ENCODE results near the gene USH1C. TPM values are rescaled to one million over a fixed set of nuclear protein-coding genes. Genes with fewer than 3 reads are reported as not detected.

The USH1C gene
- total RNA-seq, 2 experiments from 2014 or later = not detected

DNA sequence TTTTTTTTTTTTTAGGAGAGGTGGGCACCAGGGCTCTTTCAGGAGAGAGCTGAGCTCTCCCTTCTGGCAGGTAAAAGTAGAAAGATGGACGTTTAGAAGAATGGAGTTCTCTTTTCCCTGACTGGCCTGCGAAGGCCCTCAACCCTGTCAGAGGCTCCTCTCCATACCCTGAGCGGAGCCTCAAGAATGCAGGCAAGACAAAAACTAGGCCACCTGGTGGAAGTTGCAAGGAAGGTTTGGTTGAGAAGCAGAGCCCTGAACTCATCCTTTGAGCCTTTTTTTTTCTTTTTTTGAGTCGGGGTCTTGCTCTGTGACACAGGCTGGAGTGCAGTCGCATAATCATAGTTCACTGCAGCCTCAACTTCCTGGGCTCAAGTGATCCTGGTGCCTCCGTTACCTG, 4.2 kb upstream of the USH1C start:
- POLR2A ChIA-PET = no interaction called here
- CTCF ChIA-PET = interaction anchor here (0.5 kb wide), 1 partner anchor 343 kb away, joined by 4 read pairs; no protein-coding TSS in a partner anchor
- peaks cover 6% of the 10 kb centered on the region for H3K4me1 Mint-ChIP-seq
- peaks cover 36% of the 10 kb centered on the region for H3K27me3 Mint-ChIP-seq
- H3K27ac Mint-ChIP-seq = no peak overlapping the region
- no peak overlapping the region for H3K4me3 Mint-ChIP-seq
- H3K36me3 Mint-ChIP-seq (ENCODE audit: low read depth) = no peaks in the 10 kb centered on the region
- no peaks in the 10 kb centered on the region for H3K9me3 Mint-ChIP-seq
- no peak for DNase-seq

DNA sequence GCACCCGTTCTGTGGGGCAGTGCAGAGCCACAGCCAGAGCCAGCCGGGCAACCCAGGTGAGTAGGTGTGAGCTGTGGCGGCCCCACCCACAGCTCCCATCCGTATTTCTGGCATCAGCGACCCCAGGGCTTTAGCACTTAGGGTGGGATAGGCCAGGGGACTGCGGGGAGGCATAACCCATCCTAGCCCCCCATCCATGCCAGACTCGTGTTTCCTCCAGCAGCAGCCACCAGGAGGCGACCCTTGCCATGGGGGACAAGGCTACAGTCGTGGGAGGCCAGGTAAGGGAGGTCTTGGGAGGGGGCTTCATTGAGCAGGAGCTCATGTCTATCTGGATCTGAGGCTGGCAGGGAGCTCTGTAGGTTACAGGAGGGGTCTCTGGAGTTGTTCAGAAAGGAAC, 3.7 kb upstream of the USH1C start:
- H3K9me3 Mint-ChIP-seq = no peaks in the 10 kb centered on the region
- H3K27me3 Mint-ChIP-seq = peaks cover 36% of the 10 kb centered on the region
- H3K27ac Mint-ChIP-seq = no peak overlapping the region
- no peak overlapping the region for H3K4me3 Mint-ChIP-seq
- ChIA-PET CTCF (no interaction called here), POLR2A (no interaction called here)
- DNase-seq = no peak
- no peaks in the 10 kb centered on the region for H3K36me3 Mint-ChIP-seq (ENCODE audit: low read depth)
- H3K4me1 Mint-ChIP-seq = peaks cover 6% of the 10 kb centered on the region

DNA sequence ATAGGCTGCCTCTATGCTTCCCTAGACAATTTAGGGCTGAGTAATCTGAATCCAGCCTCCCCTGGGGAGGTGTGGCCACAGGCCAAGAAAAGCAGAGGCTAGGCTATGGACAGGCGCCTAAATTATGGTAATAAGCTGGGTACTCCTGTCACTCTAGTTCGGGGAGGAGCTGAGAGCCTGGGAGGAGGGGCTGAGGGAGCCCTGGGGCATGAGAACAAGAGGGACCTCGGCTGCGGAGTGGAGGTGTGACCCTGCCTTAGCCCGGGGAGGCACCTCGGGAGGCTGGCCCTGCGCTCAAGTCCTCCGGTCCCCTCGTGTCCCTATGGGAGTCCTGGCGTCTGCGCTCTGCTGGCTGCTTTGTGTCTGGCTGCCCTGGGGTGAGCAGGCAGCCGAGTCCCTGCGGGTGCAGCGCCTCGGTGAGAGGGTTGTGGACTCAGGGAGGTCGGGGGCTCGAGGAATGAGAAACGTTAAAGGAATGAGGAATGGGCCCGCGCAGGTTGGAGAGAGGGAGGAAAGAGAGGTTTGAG, 2.9 kb upstream of the USH1C start, which contains the start of gene OTOG:
Gene OTOG, plus strand, starts transcription at position 209 of the 527 bp plus-strand sequence. Its CDS starts 114 bp downstream, at position 323.
- H3K27ac Mint-ChIP-seq = no peak within 1 kb of the TSS
- peaks cover 6% of the 10 kb centered on the region for H3K4me1 Mint-ChIP-seq
- ChIA-PET CTCF (no interaction called here), POLR2A (no interaction called here)
- peaks cover 36% of the 10 kb centered on the region for H3K27me3 Mint-ChIP-seq
- H3K9me3 Mint-ChIP-seq = no peaks in the 10 kb centered on the region
- no peak for DNase-seq
- H3K4me3 Mint-ChIP-seq = no peak within 1 kb of the TSS
- H3K36me3 Mint-ChIP-seq (ENCODE audit: low read depth) = no peaks in the 10 kb centered on the region

DNA sequence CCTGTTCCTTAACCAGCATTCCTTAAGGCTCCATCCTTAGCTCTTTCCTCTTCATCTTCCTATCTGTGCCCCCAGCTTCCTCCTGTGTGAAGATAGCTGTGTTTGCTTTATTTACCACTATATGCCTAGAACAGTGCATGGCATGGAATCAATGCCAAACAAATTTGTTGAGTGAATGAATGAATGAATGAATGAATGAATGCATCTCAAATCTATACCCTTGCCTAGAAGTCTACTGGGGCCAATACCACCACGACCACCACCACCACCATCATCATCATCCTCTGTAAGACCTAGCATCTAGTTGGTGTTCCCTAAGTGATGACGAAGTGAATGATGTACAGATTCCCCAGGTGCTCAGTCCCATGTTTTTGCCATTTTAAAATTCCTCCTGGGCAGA, 2.0 kb upstream of the USH1C start:
- ChIA-PET POLR2A (no interaction called here), CTCF (no interaction called here)
- no peak overlapping the region for H3K27ac Mint-ChIP-seq
- DNase-seq = no peak
- H3K36me3 Mint-ChIP-seq (ENCODE audit: low read depth) = no peaks in the 10 kb centered on the region
- no peak overlapping the region for H3K4me3 Mint-ChIP-seq
- H3K4me1 Mint-ChIP-seq = peaks cover 6% of the 10 kb centered on the region
- no peaks in the 10 kb centered on the region for H3K9me3 Mint-ChIP-seq
- peaks cover 36% of the 10 kb centered on the region for H3K27me3 Mint-ChIP-seq

DNA sequence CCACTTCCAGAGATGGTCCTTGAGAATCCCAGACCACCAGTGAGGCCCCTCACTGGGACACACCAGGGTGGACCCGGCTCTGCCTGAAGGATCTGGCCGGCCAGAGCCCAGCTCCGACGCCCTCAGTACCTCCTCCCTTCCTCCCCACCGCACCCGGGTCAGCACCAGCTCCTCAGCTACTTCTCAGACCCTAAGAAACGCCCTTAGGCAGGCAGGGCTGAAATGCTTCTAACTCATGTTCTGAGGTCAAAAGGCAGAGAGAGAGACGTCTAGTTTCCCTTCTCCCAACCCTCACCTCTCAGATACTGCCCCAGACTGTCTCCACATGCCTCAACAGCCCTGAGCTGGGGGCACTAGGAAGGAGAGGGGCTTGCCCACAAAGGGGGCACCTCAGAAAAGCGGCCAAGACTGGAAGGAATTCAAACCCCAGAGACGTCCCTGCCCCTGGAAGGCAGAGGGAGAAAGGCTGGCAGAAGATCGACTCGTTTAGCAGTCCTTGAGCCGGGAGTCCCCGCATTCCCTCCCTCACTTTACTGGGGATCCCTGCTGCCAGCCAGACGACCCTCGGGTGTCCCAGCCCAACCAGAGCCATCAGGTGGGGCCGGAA, 539 bp downstream of the USH1C start:
- no peaks in the 10 kb centered on the region for H3K36me3 Mint-ChIP-seq (ENCODE audit: low read depth)
- ChIA-PET CTCF (interaction anchor here (1.5 to 1.8 kb wide), 2 partner anchors 16 to 159 kb away, joined by 5 to 6 read pairs; no protein-coding TSS in a partner anchor), POLR2A (interaction anchor here (0.5 kb wide), 1 partner anchor 322 kb away, joined by 3 read pairs; no protein-coding TSS in a partner anchor)
- no peak overlapping the region for H3K4me3 Mint-ChIP-seq
- H3K4me1 Mint-ChIP-seq = peaks cover 2% of the 10 kb centered on the region
- no peak for DNase-seq
- H3K27ac Mint-ChIP-seq = no peak overlapping the region
- H3K9me3 Mint-ChIP-seq = no peaks in the 10 kb centered on the region
- peaks cover 41% of the 10 kb centered on the region for H3K27me3 Mint-ChIP-seq

DNA sequence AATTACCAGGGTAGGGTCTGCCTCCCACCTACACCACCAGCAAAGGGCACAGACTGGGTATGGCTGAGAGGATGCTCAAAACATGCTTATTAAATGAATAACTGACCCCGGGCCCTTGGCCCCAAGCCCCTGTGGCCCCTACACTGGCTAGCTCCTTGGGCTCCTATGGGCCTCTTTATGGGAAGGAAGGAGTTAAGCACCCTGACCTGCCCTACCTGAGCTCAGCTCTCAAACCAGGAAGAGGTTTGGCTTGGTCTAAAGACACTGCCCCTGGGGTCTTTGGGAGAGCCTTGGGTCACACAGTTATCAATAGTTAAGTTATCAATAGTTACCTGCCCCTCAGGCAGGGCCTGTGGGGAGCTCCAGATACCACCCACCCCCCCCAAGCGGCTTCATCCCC, 1.2 kb downstream of the USH1C start:
- Mint-ChIP-seq H3K27ac (no peak overlapping the region), H3K9me3 (no peaks in the 10 kb centered on the region), H3K36me3 (ENCODE audit: low read depth) (no peaks in the 10 kb centered on the region), H3K27me3 (peaks cover 40% of the 10 kb centered on the region), H3K4me3 (no peak overlapping the region), H3K4me1 (peaks cover 2% of the 10 kb centered on the region)
- DNase-seq = no peak
- POLR2A ChIA-PET = no interaction called here
- CTCF ChIA-PET = interaction anchor here (1.5 to 1.8 kb wide), 2 partner anchors 15 to 159 kb away, joined by 5 to 6 read pairs; no protein-coding TSS in a partner anchor

DNA sequence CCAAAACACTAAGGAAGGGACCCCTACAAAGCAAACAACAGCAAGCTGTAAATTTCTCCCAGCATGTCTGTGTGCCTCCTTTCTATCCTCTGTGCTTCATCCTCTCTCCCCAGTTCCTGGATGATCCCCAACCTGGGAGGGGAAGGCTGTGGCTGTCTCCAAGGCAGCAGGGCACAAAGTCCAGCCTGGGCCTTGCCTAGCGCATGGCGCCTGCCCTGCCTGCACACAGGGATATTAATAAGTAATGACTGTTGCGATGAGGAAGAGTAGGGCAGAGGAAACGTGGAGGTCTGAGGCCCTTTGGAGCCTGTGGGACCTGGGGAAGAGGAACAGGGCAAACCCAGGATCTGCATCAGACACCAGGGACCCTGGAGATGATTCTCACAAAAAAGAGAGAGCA, 2.0 kb downstream of the USH1C start:
- Mint-ChIP-seq H3K27ac (no peak overlapping the region), H3K4me1 (peaks cover 2% of the 10 kb centered on the region), H3K27me3 (peaks cover 41% of the 10 kb centered on the region), H3K4me3 (no peak overlapping the region), H3K36me3 (ENCODE audit: low read depth) (no peaks in the 10 kb centered on the region), H3K9me3 (no peaks in the 10 kb centered on the region)
- CTCF ChIA-PET = interaction anchor here (1.5 kb wide), 1 partner anchor 158 kb away, joined by 6 read pairs; no protein-coding TSS in a partner anchor
- no peak for DNase-seq
- POLR2A ChIA-PET = no interaction called here

DNA sequence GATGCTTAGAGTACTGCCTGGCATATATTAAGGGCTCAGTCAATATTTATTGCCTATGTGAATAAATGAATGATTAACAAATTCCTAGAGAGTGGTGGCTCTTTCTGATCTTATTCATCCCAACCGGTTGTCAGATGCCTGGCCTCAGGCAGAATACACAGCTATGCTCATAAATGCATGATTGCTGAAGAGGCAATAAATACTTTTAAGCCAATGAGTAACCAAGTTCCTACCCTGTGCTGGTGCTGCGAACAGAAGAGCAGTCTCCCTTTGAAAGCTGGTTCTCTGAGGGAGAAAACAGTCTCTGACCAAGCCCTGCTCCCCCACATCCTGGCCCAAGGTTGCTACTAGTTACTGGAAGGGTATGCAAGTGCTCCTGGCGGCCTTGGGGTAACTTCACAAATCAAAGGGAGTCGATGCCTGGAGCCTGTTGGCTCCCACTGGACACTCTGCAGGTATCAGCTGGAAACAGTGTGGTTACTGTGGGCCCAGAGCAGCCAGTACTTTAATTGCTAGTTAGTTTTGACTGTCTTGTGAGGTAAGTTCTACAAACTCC, 2.8 kb downstream of the USH1C start:
- DNase-seq = no peak
- ChIA-PET CTCF (no interaction called here), POLR2A (no interaction called here)

DNA sequence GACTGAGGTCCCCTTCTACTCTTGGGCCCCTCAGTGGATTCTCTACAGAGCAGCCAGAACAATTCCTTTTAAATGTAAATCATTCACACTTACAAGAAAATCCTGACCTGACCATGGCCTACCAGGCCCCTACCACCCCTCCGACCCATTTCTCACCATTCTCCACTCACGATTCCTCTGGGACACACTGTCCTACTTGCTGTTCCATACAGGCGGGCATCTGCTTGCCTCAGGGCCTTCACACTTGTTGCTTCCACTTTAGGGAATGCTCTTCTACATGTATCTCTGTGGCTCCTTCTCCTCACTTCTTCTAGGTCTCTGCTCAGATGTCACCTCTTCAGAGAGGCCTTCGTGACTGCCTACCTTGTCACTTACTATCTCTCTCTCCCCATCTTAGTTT, 3.4 kb downstream of the USH1C start:
- ChIA-PET POLR2A (no interaction called here), CTCF (no interaction called here)
- H3K9me3 Mint-ChIP-seq = no peaks in the 10 kb centered on the region
- peaks cover 2% of the 10 kb centered on the region for H3K4me1 Mint-ChIP-seq
- no peak for DNase-seq
- no peak overlapping the region for H3K4me3 Mint-ChIP-seq
- H3K27ac Mint-ChIP-seq = no peak overlapping the region
- H3K27me3 Mint-ChIP-seq = peaks cover 36% of the 10 kb centered on the region
- H3K36me3 Mint-ChIP-seq (ENCODE audit: low read depth) = no peaks in the 10 kb centered on the region

More for the DNA sequence above, 2.8 kb downstream of the USH1C start:
- peaks cover 38% of the 10 kb centered on the region for H3K27me3 Mint-ChIP-seq
- H3K9me3 Mint-ChIP-seq = no peaks in the 10 kb centered on the region
- H3K4me1 Mint-ChIP-seq = peaks cover 2% of the 10 kb centered on the region
- no peaks in the 10 kb centered on the region for H3K36me3 Mint-ChIP-seq (ENCODE audit: low read depth)
- H3K27ac Mint-ChIP-seq = no peak overlapping the region
- H3K4me3 Mint-ChIP-seq = no peak overlapping the region

DNA sequence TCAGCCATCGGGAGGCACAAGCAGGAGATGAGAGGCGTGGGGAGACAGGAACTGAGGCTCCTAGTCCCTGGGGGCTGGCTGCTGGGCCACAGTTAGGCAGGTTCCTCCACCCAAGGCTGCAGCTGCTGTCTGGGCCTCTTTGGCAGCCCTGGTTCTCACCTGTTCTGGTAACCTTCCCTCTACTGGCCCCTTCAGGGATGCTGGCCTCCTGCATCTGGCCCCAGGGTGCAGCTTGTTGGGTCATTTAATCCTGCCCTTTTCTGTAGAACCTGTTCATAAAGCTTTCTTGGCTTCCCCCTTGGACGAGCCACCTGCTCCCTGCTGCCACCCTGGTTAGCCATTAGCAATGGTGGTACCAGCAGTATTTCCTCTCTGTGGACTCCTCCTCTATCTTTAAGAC, 5.5 kb downstream of the USH1C start:
- no peak overlapping the region for H3K27ac Mint-ChIP-seq
- H3K9me3 Mint-ChIP-seq = no peaks in the 10 kb centered on the region
- no peak overlapping the region for H3K4me3 Mint-ChIP-seq
- H3K36me3 Mint-ChIP-seq (ENCODE audit: low read depth) = no peaks in the 10 kb centered on the region
- ChIA-PET POLR2A (no interaction called here), CTCF (no interaction called here)
- DNase-seq = no peak
- H3K27me3 Mint-ChIP-seq = peaks cover 31% of the 10 kb centered on the region
- H3K4me1 Mint-ChIP-seq = no peaks in the 10 kb centered on the region

DNA sequence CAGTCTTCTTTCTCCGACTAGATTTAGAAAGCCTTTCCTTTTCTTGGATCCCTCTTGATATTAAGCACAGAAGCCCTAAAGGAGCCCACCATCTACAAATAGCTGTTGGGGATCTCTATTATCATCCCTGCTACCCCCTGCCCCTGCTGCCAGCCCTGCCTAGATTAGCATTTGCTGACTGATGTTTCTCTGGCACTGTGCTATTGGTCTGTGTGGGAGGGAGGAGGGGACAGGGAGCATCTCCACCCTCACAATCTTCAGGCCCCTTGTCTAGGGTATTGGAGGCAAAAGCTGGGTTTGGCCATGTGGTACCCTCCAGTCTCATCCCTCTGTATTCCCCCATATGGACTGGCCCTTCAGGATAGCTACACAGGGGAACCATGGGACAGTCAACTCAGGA, 6.2 kb downstream of the USH1C start:
- POLR2A ChIA-PET = no interaction called here
- peaks cover 29% of the 10 kb centered on the region for H3K27me3 Mint-ChIP-seq
- H3K36me3 Mint-ChIP-seq (ENCODE audit: low read depth) = no peaks in the 10 kb centered on the region
- DNase-seq = no peak
- CTCF ChIA-PET = no interaction called here
- no peak overlapping the region for H3K4me3 Mint-ChIP-seq
- H3K4me1 Mint-ChIP-seq = no peaks in the 10 kb centered on the region
- no peaks in the 10 kb centered on the region for H3K9me3 Mint-ChIP-seq
- H3K27ac Mint-ChIP-seq = no peak overlapping the region

DNA sequence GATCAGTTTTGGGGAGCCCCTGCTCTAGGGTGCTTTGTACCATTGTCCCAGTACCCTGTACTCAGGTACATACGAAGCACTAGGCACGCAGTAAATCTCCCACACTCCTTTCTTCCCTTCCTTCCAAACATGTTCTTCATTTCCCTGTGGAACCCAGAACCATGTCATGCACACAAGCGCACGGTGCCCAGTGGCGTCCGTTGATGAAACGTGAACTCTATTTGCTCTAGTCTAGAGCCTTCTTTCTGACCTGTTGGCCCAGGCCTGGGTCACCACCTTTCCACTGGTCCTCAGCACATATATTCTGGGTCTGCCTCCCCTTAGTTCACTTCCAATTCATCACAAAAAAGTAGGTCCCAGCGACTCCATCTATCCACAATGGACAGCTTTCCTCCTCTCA, 7.0 kb downstream of the USH1C start:
- CTCF ChIA-PET = no interaction called here
- no peak overlapping the region for H3K27ac Mint-ChIP-seq

DNA sequence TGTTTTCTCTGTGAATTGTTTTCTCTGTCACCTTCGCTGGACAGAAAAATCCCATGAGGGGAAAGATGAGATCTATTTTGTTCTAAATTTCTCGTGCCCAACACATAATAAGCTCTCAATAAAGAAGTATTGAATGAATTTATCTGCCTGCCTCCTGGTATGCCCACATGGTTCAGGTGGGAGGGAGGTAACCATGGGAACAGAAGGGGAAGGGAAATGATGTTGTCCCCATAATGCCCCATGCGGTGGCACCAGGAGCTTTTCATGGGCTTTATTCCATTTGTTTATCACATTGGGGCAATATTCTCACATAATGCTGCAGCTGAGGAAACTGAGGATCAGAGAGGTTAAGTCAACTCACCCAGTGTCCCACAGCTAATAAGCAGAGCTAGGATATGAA, 8.7 kb downstream of the USH1C start:
- CTCF ChIA-PET = no interaction called here
- POLR2A ChIA-PET = no interaction called here
- no peaks in the 10 kb centered on the region for H3K9me3 Mint-ChIP-seq
- H3K27ac Mint-ChIP-seq = no peak overlapping the region
- no peak for DNase-seq
- no peak overlapping the region for H3K4me3 Mint-ChIP-seq
- no peaks in the 10 kb centered on the region for H3K36me3 Mint-ChIP-seq (ENCODE audit: low read depth)
- peaks cover 28% of the 10 kb centered on the region for H3K27me3 Mint-ChIP-seq
- no peaks in the 10 kb centered on the region for H3K4me1 Mint-ChIP-seq

More for the DNA sequence above, 7.0 kb downstream of the USH1C start:
- no peaks in the 10 kb centered on the region for H3K9me3 Mint-ChIP-seq
- peaks cover 31% of the 10 kb centered on the region for H3K27me3 Mint-ChIP-seq
- no peaks in the 10 kb centered on the region for H3K4me1 Mint-ChIP-seq
- DNase-seq = no peak
- no peaks in the 10 kb centered on the region for H3K36me3 Mint-ChIP-seq (ENCODE audit: low read depth)
- POLR2A ChIA-PET = no interaction called here
- no peak overlapping the region for H3K4me3 Mint-ChIP-seq

All from activated CD4-positive, alpha-beta memory T cell treated with anti-CD3 and anti-CD28 coated beads, Interleukin-2, amount 10 ng/mL, durations not matched to agents 7 days and 5 days (primary cell).